Breast epithelium (tissue), 3 donors: ENCODE data around the gene KIAA1217.

Experiments
- CTCF ChIP-seq, 3 donors: fragments of 450-650 bp; IDR thresholded peaks; one replicate each; pipeline ENCODE4 v1.5.1; 2016 to 2017; ENCODE audit warnings: antibody characterized with exemption in 3 of 3, mild to moderate bottlenecking in 3 of 3, moderate library complexity in 3 of 3
- POLR2A ChIP-seq: fragments of 450-650 bp; IDR thresholded peaks from one replicate; pipeline ENCODE4 v1.6.1; 2016; ENCODE audit warnings: antibody characterized with exemption, mild to moderate bottlenecking, moderate library complexity

DNA sequence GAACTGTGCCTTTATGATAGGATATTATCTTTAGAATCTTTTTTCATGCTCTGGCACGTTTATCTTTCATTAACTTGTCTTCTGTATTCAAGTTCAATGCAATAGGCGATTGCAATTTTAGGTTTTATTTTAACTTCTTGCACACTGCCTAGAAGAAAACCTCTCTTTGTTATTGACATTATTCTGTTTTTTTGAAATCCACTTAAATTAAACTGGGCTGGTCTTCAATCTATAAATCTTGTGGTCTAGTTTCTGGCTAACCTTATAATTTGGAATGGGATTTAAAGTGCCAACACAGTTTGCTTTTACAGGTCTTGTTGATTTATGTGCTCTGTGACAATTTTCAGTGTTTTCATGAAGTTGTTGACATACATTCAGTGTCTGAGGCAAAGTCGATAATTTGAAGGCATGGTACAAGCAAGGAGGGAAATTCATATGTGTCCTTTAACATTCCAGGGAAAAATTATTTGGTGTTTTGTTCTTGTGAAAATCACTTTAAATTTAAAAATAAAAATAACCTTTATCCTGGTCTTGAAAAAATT lies 240.9 kb downstream of the KIAA1217 start:
- no peak for TF ChIP-seq CTCF (IDR thresholded peaks at IDR 0.05)
- no peak for TF ChIP-seq POLR2A
